ENCODE results near the gene HRAS. TPM values are rescaled to one million over a fixed set of nuclear protein-coding genes. Genes with fewer than 3 reads are reported as not detected.

HRAS gene
- polyA plus RNA-seq, 3 donors from 2014 or later: 16.7 to 26.8 (median 18.6) TPM

DNA sequence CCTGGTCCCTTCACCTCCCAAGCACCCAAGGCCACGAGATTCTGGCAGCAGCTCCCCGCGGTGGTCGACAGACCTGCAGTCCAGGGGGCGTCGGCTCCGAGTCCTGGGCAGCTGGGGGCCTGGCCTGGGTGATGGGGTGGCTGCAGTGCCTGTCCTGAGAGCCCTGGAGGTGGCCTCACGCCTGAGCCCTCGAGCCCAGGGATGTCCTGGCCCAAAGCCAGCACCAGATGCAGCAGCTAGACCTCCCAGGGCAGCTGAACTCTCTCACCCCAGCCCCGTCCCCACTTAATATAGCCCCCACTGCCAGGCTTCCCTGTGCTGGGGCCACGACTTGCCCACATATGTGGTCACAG, 18.6 kb upstream of the HRAS start:
- Mint-ChIP-seq H3K4me3 (no peak overlapping the region), H3K27me3 (ENCODE audit: low read depth in 3 of 3) (peaks cover 0 to 5% (median 0%) of the 10 kb centered on the region in 3 donors), H3K9me3 (no peaks in the 10 kb centered on the region), H3K27ac (no peak overlapping the region), H3K36me3 (no peaks in the 10 kb centered on the region), H3K4me1 (peaks cover 0 to 2% of the 10 kb centered on the region in 2 donors)
- no peak for DNase-seq

DNA sequence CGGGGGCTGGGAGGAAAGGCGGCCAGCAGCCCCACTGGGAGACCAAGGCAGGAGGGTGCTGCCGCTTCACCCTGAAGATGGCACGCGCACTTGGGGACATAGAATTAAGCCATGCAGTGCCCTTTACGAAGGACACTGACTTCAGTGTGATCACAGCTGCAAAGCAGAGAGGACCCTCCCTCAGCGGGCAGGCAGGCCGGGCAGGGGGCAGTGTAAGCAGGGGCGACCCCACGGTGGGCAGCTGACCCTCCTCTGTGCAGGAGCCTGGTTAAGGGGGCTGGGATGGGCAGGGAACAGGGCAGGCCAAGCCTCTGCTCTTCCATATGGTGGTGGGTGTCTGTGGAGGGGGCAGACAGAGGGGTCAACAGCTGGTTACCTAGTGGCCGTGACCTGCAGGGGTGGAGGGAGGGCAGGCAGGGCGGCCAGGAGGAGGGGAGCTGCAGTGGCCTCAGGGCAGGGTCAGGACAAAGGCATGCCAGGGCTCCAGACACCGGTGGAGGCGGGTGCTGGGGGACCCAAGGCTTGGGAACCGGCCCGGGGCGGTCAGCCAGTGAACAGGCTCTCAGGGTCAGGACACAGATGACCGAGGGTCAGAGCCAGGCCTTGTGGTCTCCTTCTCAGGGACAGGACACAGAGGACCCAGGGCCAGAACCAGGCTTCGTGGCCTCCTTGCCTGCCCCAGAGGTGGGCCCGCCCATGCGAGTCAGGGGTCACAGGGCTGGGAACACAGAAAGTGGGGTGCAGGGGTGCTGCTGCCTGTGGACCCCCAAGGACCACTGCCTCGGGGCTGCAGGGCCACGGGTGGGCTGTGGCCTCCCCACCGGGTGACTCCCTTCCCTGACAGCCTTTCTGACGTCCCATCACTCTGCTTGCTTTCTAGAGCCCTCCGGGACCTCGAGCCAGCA, 18.0 kb upstream of the HRAS start:
- no peak for DNase-seq
- Mint-ChIP-seq H3K27me3 (ENCODE audit: low read depth in 3 of 3) (peaks cover 0 to 5% (median 0%) of the 10 kb centered on the region in 3 donors), H3K9me3 (no peaks in the 10 kb centered on the region), H3K27ac (no peak overlapping the region), H3K4me3 (peak overlapping the region in 1 of 5 donors; percentile 27), H3K4me1 (peaks cover 0 to 2% of the 10 kb centered on the region in 2 donors), H3K36me3 (no peaks in the 10 kb centered on the region)

DNA sequence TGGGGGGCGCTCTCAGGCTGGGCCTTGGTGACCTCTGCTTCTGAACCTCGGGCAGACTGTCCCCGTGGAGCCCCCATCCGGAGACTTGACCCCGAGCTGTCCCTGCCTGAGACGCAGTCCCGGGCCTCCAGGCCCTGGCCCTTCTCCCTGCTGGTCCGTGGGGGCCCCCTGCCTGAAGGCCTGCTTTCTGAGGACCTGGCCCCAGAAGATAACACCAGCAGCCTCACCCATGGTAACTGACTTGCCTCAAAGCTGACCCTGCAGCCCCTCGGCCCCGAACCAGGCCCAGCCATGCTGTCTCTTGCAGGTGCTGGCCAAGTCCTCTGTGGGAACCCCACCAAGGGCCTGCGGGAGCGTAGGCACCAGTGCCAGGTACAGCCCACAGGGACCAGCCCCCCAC, 16.2 kb upstream of the HRAS start:
- H3K27ac Mint-ChIP-seq: no peak overlapping the region
- H3K4me1 Mint-ChIP-seq: peaks cover 0 to 2% of the 10 kb centered on the region in 2 donors
- DNase-seq: no peak
- H3K4me3 Mint-ChIP-seq: no peak overlapping the region
- no peaks in the 10 kb centered on the region for H3K9me3 Mint-ChIP-seq
- peaks cover 0 to 2% (median 0%) of the 10 kb centered on the region in 3 donors for H3K27me3 Mint-ChIP-seq (ENCODE audit: low read depth in 3 of 3)
- H3K36me3 Mint-ChIP-seq: no peaks in the 10 kb centered on the region

DNA sequence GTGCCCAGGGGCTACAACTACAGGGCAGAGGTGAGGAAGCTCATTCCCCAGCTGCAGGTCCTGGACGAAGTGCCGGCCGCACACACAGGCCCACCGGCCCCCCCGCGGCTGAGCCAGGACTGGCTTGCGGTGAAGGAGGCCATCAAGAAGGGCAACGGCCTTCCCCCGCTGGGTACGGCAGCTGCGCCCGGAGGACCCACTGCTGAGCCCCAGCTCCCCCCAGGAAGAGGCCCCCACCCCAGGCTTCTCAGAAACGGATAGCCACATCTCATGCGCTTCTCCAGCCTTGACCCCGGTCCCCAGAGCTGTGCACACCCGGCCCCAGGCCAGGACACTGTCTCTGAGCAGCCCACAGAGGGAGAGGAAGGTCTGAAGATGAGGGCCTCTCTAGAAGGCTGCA, 15.8 kb upstream of the HRAS start:
- Mint-ChIP-seq H3K27ac (no peak overlapping the region), H3K36me3 (no peaks in the 10 kb centered on the region), H3K9me3 (peaks cover 0 to 2% (median 0%) of the 10 kb centered on the region in 6 donors), H3K4me3 (no peak overlapping the region), H3K27me3 (ENCODE audit: low read depth in 3 of 3) (no peaks in the 10 kb centered on the region), H3K4me1 (no peaks in the 10 kb centered on the region)
- DNase-seq: no peak

DNA sequence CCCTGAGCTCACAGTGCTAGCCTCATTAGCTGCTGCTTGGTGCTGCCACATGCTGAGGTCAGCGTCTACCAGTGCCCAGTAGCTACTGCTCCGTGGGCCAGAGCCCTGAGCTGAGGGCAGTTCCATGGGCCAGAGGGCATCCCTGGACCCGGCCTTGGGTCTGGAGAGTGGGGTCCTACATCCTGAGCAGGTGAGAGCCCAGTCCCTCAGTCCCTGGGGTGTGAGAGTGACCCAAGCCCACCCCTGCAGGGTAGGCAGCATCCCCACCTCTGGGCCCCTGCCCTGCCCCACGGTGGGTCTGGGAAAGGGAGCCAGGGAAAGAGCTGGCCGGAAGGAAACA, 15.3 kb upstream of the HRAS start:
- Mint-ChIP-seq H3K9me3 (peaks cover 0 to 2% (median 0%) of the 10 kb centered on the region in 6 donors), H3K4me3 (no peak overlapping the region), H3K36me3 (no peaks in the 10 kb centered on the region), H3K27me3 (ENCODE audit: low read depth in 3 of 3) (peaks cover 0 to under 1% (median 0%) of the 10 kb centered on the region in 3 donors), H3K27ac (no peak overlapping the region), H3K4me1 (no peaks in the 10 kb centered on the region)
- no peak for DNase-seq

DNA sequence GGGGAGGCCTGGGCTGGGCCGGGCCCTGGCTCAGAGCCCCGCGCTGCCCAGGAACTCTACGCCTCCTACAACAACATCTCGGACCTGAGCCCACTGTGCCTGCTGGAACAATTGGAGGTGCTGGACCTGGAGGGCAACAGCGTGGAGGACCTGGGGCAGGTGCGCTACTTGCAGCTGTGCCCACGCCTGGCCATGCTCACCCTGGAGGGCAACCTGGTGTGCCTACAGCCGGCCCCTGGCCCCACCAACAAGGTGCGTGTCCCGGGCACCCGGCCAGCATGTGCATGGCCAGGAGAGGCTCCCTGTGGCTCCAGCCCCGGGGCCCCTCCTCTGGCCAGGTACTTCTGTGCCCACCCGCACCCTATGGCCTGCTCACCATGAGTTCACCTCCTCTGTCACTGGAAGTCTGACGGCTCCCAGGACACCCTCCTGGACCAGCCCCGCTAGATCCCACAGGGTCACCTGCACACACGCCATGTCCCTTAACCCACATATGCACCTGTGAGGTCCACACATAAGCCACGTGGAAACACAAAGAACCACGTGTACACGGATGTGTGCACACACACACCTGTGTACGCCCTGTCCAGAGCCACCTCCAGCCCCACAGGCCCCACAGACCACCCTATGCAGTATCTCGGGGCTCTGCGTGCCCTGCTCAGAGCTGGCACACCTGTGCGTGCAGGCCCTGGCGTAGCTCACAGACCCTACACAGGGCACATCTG, 14.8 kb upstream of the HRAS start:
- Mint-ChIP-seq H3K27ac (no peak overlapping the region), H3K27me3 (ENCODE audit: low read depth in 3 of 3) (peaks cover 0 to 2% (median 0%) of the 10 kb centered on the region in 3 donors), H3K9me3 (peaks cover 0 to 2% (median 0%) of the 10 kb centered on the region in 6 donors), H3K36me3 (no peaks in the 10 kb centered on the region), H3K4me3 (no peak overlapping the region), H3K4me1 (no peaks in the 10 kb centered on the region)
- DNase-seq: no peak

DNA sequence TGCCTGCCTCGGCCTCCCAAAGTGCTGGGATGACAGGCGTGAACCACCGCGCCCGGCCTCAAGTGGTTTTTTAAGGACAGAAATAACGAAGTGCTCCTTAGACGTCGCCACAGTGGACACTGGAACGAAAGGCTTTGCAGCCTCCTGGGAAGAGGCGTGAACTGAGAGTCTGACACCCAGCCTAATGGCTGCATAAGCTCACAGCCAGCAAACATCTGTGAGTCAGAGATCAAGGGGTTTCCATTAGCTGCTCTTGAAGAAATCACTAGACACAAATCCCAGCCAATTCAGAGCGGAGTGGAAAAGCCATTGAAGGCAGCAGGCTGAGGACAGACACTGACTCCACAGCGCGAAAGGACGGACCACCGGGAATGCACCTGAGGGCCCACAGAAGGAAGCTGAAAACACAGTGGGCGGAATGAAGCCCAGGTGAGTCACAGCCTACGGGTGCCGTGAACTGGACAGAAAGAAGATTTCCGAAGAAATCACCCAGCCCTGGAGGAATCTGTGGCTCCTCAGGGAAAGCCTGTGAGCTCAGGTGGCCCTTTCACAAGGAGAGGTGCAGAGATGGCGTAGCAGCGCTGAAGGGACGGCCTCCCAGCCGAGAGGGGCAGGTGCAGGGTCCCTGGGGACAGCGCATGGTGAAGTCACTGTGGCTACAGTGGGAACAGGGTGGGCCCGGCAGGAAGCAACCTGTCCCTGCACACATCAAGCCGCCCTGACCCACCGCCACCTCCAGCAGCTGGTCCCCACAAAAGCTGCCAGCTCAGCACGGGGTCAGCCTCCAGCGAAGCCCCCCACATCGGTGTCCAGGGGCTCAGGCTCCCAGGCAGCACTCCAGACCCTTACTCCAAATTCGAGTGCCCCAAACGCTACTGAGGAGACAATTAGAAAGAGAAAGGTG, 13.6 kb upstream of the HRAS start:
- Mint-ChIP-seq H3K4me1 (no peaks in the 10 kb centered on the region), H3K9me3 (peaks cover 0 to 2% (median 0%) of the 10 kb centered on the region in 6 donors), H3K27me3 (ENCODE audit: low read depth in 3 of 3) (peaks cover 0 to 2% (median 0%) of the 10 kb centered on the region in 3 donors), H3K4me3 (no peak overlapping the region), H3K27ac (no peak overlapping the region), H3K36me3 (no peaks in the 10 kb centered on the region)
- no peak for DNase-seq

DNA sequence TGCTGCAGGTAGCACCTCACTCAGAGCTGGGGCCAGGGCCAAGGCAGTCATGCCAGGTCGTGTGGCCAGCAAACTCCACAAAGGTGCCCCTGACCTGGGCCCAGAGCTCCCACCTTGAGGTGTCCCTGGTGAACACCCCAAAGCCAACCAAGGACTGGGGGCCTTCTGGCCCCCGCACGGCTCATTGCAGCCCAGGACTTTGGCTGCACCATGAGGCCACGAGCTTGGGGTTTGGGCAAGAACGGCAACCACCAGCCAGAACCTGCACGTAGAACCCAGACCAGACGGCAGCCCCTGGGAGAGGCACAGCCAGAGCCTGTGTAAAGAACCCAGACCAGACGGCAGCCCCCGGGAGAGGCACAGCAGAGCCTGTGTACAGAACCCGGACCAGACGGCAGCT, 9.8 kb upstream of the HRAS start:
- peaks cover 0 to 2% (median 0%) of the 10 kb centered on the region in 6 donors for H3K9me3 Mint-ChIP-seq
- H3K27me3 Mint-ChIP-seq (ENCODE audit: low read depth in 3 of 3): peaks cover 0 to 2% (median 0%) of the 10 kb centered on the region in 3 donors
- H3K4me1 Mint-ChIP-seq: no peaks in the 10 kb centered on the region
- DNase-seq: no peak
- H3K27ac Mint-ChIP-seq: no peak overlapping the region
- no peak overlapping the region for H3K4me3 Mint-ChIP-seq
- H3K36me3 Mint-ChIP-seq: no peaks in the 10 kb centered on the region

DNA sequence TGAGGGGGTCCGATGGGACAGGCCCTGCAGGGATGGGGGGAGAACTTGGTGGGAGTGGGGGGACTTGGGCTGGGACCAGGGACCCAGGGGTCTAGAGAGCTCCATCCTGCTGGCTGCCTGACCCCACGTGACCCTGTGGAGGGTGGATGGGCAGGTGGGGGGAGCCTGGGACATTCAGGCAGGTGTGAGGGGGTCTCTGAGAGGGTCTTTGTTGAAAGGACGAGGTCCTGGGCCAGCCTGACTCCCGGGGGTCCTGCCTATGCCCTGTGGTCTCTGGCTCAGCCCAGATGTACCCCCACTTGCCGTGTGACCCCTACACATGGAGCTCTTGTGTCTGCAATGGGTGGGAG, 9.4 kb upstream of the HRAS start:
- H3K36me3 Mint-ChIP-seq: no peaks in the 10 kb centered on the region
- H3K4me1 Mint-ChIP-seq: no peaks in the 10 kb centered on the region
- H3K4me3 Mint-ChIP-seq: no peak overlapping the region
- DNase-seq: no peak
- peaks cover 0 to 2% (median 0%) of the 10 kb centered on the region in 3 donors for H3K27me3 Mint-ChIP-seq (ENCODE audit: low read depth in 3 of 3)
- peaks cover 0 to 2% (median 0%) of the 10 kb centered on the region in 6 donors for H3K9me3 Mint-ChIP-seq
- no peak overlapping the region for H3K27ac Mint-ChIP-seq

DNA sequence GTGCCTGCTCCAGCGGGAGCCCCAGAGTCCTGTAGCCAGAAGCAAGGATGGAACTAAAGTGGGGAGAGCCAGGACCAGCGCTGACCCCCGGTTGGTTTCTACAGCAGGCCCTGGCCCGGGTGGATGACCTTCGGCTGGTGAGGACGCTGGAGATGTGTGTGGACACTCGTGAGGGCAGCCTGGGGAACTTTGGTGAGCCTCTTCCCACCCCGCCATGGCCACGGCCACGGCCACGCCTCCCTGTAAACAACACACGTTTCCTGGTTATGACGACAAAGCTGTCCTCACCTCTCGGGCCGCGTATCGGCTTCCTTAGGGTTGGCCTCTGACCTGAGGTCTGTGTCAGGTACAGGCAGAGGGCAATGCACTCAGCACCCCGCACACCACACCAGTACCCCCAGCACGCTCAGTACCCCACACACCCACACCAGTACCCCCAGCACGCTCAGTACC, 6.1 kb upstream of the HRAS start:
- no peak for DNase-seq
- Mint-ChIP-seq H3K36me3 (no peaks in the 10 kb centered on the region), H3K27ac (no peak overlapping the region), H3K4me1 (peaks cover under 1 to 14% of the 10 kb centered on the region in 2 donors), H3K27me3 (ENCODE audit: low read depth in 3 of 3) (peaks cover 2 to 6% (median 4%) of the 10 kb centered on the region in 3 donors), H3K4me3 (no peak overlapping the region), H3K9me3 (peaks cover 0 to 2% (median 0%) of the 10 kb centered on the region in 6 donors)

DNA sequence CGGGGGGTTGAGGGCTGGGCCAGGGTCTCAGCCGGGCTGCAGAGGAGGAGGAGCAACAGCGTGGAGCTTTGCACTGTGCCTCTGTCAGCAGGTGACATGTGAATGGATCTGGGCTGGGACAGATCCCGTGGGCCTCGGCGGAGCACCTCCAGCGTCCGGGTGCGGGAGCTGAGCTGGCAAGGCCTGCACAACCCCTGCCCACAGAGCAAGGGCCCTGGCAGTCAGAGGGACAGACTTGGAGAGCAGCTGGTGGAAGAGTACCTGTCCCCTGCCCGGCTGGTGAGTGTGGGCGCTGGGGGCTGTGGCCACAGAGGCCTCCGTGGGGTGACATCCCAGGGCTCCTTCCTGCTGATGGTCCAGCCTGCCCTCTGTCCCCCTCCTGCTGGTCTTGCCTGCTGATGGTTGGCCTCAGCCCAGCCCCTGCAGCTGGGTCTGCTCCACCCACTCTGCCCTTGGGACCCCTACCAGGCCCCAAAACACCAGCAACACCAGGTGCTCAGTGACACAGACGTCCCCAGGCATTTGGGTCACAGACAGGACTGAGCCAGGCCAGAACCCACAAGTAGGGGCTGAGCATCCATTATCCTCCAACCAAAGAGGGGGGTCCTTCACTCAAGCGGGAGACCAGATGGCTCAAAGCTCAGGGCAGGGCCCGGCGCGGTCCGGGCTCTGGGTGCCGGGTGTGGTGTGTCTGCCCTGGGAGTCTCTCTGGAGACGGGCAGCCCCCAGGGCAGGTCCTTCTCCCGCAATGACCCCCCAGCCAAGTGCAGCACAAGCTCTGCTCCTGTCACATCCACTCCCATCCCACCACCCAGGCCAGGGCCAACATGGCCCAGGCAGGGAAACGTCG, 5.4 kb upstream of the HRAS start:
- Mint-ChIP-seq H3K36me3 (no peaks in the 10 kb centered on the region), H3K4me1 (peaks cover 6 to 18% of the 10 kb centered on the region in 2 donors), H3K27me3 (ENCODE audit: low read depth in 3 of 3) (peaks cover 4 to 11% (median 5%) of the 10 kb centered on the region in 3 donors), H3K4me3 (no peak overlapping the region), H3K9me3 (no peaks in the 10 kb centered on the region), H3K27ac (no peak overlapping the region)
- no peak for DNase-seq

DNA sequence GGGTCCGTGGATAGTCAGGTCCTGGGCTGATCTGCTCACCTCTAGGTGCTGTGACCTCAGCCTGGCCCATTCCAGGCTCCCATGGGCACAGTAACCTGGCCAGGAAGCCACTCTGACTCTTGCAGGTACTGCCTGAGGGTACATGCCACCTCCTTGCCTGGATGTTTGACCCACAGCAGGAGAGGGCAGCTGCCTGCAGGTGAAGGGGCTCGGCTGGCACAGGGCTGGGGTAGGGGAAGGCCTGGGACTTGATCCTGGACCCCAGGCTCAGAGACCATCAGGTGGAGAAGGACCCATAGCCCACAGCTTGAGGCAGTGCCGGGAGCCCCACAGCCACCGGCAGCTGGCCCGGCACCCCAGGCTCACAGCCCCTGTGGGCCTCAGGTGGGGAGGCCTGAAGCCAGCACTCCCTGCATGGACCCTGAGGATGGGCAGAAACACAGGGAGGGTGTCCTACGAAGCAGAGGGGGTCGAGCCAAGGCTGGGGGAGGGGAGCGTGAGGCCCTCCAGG, 4.7 kb upstream of the HRAS start:
- peaks cover 4 to 8% (median 5%) of the 10 kb centered on the region in 3 donors for H3K27me3 Mint-ChIP-seq (ENCODE audit: low read depth in 3 of 3)
- H3K9me3 Mint-ChIP-seq: no peaks in the 10 kb centered on the region
- H3K4me3 Mint-ChIP-seq: no peak overlapping the region
- H3K4me1 Mint-ChIP-seq: peaks cover 6 to 18% of the 10 kb centered on the region in 2 donors
- H3K27ac Mint-ChIP-seq: peak overlapping the region in 1 of 6 donors; percentile 17
- H3K36me3 Mint-ChIP-seq: no peaks in the 10 kb centered on the region
- DNase-seq: no peak
